B cell (primary cell): ENCODE results near the gene MTO1. TPM values are rescaled to one million over a fixed set of nuclear protein-coding genes. Genes with fewer than 3 reads are reported as not detected.

Source experiments
- ATAC-seq: fragments of 200-7000 bp; cut with Tn5 transposase; one replicate; pipeline ENCODE4 v1.10.0; 2021; ENCODE audit warnings: low read depth, mild to moderate bottlenecking, moderate number of reproducible peaks, moderate library complexity
- CTCF ChIA-PET: fragments of 350-600 bp; sonication (Branson Sonifier 250); formaldehyde crosslinking; loops from one replicate; lab custom pipeline; 2021; ENCODE audit warnings: antibody characterized with exemption, inconsistent platforms; lab: Charles Lee
- POLR2A ChIA-PET: fragments of 350-600 bp; sonication (Branson Sonifier 250); formaldehyde crosslinking; loops from one replicate; lab custom pipeline; 2021; ENCODE audit warnings: antibody characterized with exemption; lab: Charles Lee
- DNase-seq: peaks from one replicate; pipeline ENCODE4 v3.0.0; 2013
- H2AFZ ChIP-seq: 2 replicates; pipeline ENCODE4 v1.6.1; 2012; ENCODE audit warnings: mild to moderate bottlenecking, low read depth, low read length; ENCODE audit not compliant: insufficient read depth, poor library complexity, severe bottlenecking
- H3K27ac ChIP-seq, 2 donors: 1 replicate in 1 of 2; 2 replicates in 1 of 2; pipeline ENCODE4 v1.5.1; 2012 to 2013; ENCODE audit warnings: low read length in 2 of 2, mild to moderate bottlenecking in 2 of 2, moderate library complexity in 1 of 2
- H3K27me3 ChIP-seq, 4 experiments: fragments of 200-600 bp in 1 of 4; sonication (generic) in 1 of 4; replicated peaks in 1 of 4; 1 replicate in 2 of 4; 2 replicates in 2 of 4; pipeline versions ENCODE4 v1.6.1 to v1.7.0; 2013 to 2016; ENCODE audit warnings: low read length in 3 of 4, mild to moderate bottlenecking in 2 of 4, mixed read lengths in 1 of 4, moderate library complexity in 1 of 4; ENCODE audit not compliant: insufficient read depth in 4 of 4, control insufficient read depth in 3 of 4; ENCODE audit errors: control extremely low read depth in 1 of 4
- H3K36me3 ChIP-seq, 2 experiments: replicated peaks in 1 of 2; 1 replicate in 1 of 2; 2 replicates in 1 of 2; pipeline versions ENCODE4 v1.6.1 to v1.7.1; 2013; ENCODE audit warnings: low read length in 1 of 2; ENCODE audit not compliant: insufficient read depth in 2 of 2, control insufficient read depth in 1 of 2; ENCODE audit errors: control extremely low read depth in 1 of 2, extremely low read depth in 1 of 2
- H3K4me1 ChIP-seq, 2 donors: fragments of 200-600 bp in 1 of 2; sonication (generic) in 1 of 2; 1 replicate in 1 of 2; 2 replicates in 1 of 2; pipeline versions ENCODE4 v1.5.1 to v1.6.1; 2013 to 2017; ENCODE audit warnings: low read length in 2 of 2; ENCODE audit not compliant: control insufficient read depth in 2 of 2, insufficient read depth in 2 of 2
- H3K4me2 ChIP-seq: replicated peaks from 2 replicates; pipeline ENCODE3; 2012; ENCODE audit warnings: mild to moderate bottlenecking, low read depth, low read length; ENCODE audit not compliant: poor library complexity, severe bottlenecking
- H3K4me3 ChIP-seq, 5 experiments: fragments of 200-600 bp in 1 of 5; sonication (generic) in 1 of 5; 1 replicate in 3 of 5; 2 replicates in 2 of 5; pipeline versions ENCODE4 v1.5.1 to v1.7.0; 2011 to 2016; ENCODE audit warnings: low read length in 4 of 5, mild to moderate bottlenecking in 4 of 5, low read depth in 2 of 5, control low read depth in 1 of 5, moderate library complexity in 1 of 5; ENCODE audit not compliant: insufficient read depth in 1 of 5; ENCODE audit errors: control extremely low read depth in 1 of 5, extremely low read depth in 1 of 5
- H3K79me2 ChIP-seq: fragments of 200-600 bp; sonication (generic); one replicate; pipeline ENCODE4 v1.6.0; 2016; ENCODE audit warnings: low read length; ENCODE audit not compliant: control insufficient read depth, insufficient read depth
- H3K9ac ChIP-seq: fragments of 200-600 bp; sonication (generic); 2 replicates; pipeline ENCODE4 v1.6.1; 2017; ENCODE audit warnings: mild to moderate bottlenecking, low read length, moderate library complexity
- H3K9me3 ChIP-seq, 3 donors: one replicate each; pipeline versions ENCODE4 v1.6.1 to v1.7.1; 2013; ENCODE audit warnings: low read length in 2 of 3; ENCODE audit not compliant: control insufficient read depth in 2 of 3, insufficient read depth in 1 of 3; ENCODE audit errors: control extremely low read depth in 1 of 3
- H4K20me1 ChIP-seq: 2 replicates; pipeline ENCODE4 v1.6.0; 2012; ENCODE audit warnings: mild to moderate bottlenecking, low read length; ENCODE audit not compliant: insufficient read depth, control insufficient read depth, poor library complexity, severe bottlenecking
- H3K27ac Mint-ChIP-seq: one replicate; pipeline ENCODE4 v1.8.0; 2021; ENCODE audit warnings: mixed read lengths
- H3K27me3 Mint-ChIP-seq: one replicate; pipeline ENCODE4 v1.8.0; 2021; ENCODE audit warnings: mixed read lengths
- H3K4me1 Mint-ChIP-seq: one replicate; pipeline ENCODE4 v1.8.0; 2021; ENCODE audit warnings: mixed read lengths
- H3K4me3 Mint-ChIP-seq: one replicate; pipeline ENCODE4 v1.8.0; 2021; ENCODE audit warnings: mixed read lengths
- H3K9me3 Mint-ChIP-seq: one replicate; pipeline ENCODE4 v1.8.0; 2022; ENCODE audit warnings: mixed read lengths; ENCODE audit not compliant: insufficient read depth
- CTCF ChIP-seq: fragments of 200-600 bp; IDR thresholded peaks from one replicate; pipeline ENCODE4 v1.8.0; 2022; ENCODE audit warnings: antibody characterized with exemption, mild to moderate bottlenecking
- EZH2 ChIP-seq: IDR thresholded peaks from 2 replicates; pipeline ENCODE4 v1.6.1; 2012; ENCODE audit warnings: borderline replicate concordance, low read depth, mild to moderate bottlenecking, moderate library complexity, low read length; ENCODE audit not compliant: insufficient read depth, poor library complexity, severe bottlenecking
- WGBS: methylation state at CpG from one replicate; pipeline ENCODE4 v1.1.5; 2013; ENCODE audit warnings: missing lambda C conversion rate; ENCODE audit not compliant: insufficient coverage; 5-methylcytosine and 5-hydroxymethylcytosine counted together
- intact Hi-C: fragments of 100-400 bp; cut with micrococcal nuclease; formaldehyde crosslinking; loops from one replicate; pipeline ENCODE4 v1.10.0; 2022
- polyA plus RNA-seq: library from polyadenylated mRNA; depleted of rRNA; stranded (reverse); fragments of >200 nt; gene quantifications from 2 replicates; pipeline ENCODE4 v1.2.3, GENCODE V29; 2012
- total RNA-seq, 2 donors: library from RNA; stranded (reverse); fragments of 120-200 nt in 1 of 2; gene quantifications; 1 replicate in 1 of 2; 2 replicates in 1 of 2; pipeline versions ENCODE4 v1.2.3 to v1.2.4, GENCODE V29; 2013 to 2022

Gene MTO1
- total and polyA plus RNA-seq, 2 donors (not counting 1 experiment from before 2014, with no cell fraction given), result 52.1 to 84.4 TPM

- 80% methylated on average over 1 of the region's 3 CpGs for WGBS
- Histone ChIP-seq H2AFZ (no peak overlapping the region), H3K27ac (no peak overlapping the region), H3K4me1 (peaks cover 20 to 26% of the 10 kb centered on the region in 2 donors), H3K9ac (no peak overlapping the region), H3K79me2 (peaks cover 18% of the 10 kb centered on the region), H3K36me3 (no peaks in the 10 kb centered on the region), H3K27me3 (no peaks in the 10 kb centered on the region), H3K4me2 (no peak overlapping the region), H3K9me3 (peaks cover 0 to 4% (median 0%) of the 10 kb centered on the region in 3 donors), H4K20me1 (peaks cover under 1% of the 10 kb centered on the region), H3K4me3 (no peak overlapping the region)
- no peak for ATAC-seq
- H3K4me3 Mint-ChIP-seq, result no peak overlapping the region
- POLR2A ChIA-PET, result interaction anchor here (1.1 kb wide), 1 partner anchor 54 kb away, joined by 3 read pairs; no protein-coding TSS in a partner anchor
- no peak for DNase-seq
- H3K27ac Mint-ChIP-seq, result peak overlapping the region; percentile 20
- TF ChIP-seq CTCF (no peak), EZH2 (no peak)
- no peaks in the 10 kb centered on the region for H3K27me3 Mint-ChIP-seq
- H3K4me1 Mint-ChIP-seq, result peaks cover 26% of the 10 kb centered on the region
- H3K9me3 Mint-ChIP-seq, result no peaks in the 10 kb centered on the region
- intact Hi-C loops, result no loop called here
- CTCF ChIA-PET, result interaction anchor here (2.5 to 3.5 kb wide), 2 partner anchors 60 to 84 kb away, joined by 18 to 21 read pairs; no protein-coding TSS in a partner anchor
Observed at GRCh38 chr6:73525546-73526330, 64.2 kb downstream of the MTO1 start.

- Histone ChIP-seq H3K9me3 (no peaks in the 10 kb centered on the region), H3K9ac (no peak overlapping the region), H4K20me1 (no peaks in the 10 kb centered on the region), H3K4me3 (no peak overlapping the region), H3K4me1 (peaks cover 5 to 6% of the 10 kb centered on the region in 2 donors), H3K4me2 (no peak overlapping the region), H3K27ac (no peak overlapping the region), H3K36me3 (no peaks in the 10 kb centered on the region), H2AFZ (no peak overlapping the region), H3K27me3 (no peaks in the 10 kb centered on the region), H3K79me2 (no peaks in the 10 kb centered on the region)
- H3K4me3 Mint-ChIP-seq, result no peak overlapping the region
- WGBS, result no CpG with 5 or more reads among the region's 7 CpGs
- no peaks in the 10 kb centered on the region for H3K27me3 Mint-ChIP-seq
- DNase-seq (no peak), ATAC-seq (no peak)
- H3K9me3 Mint-ChIP-seq, result no peaks in the 10 kb centered on the region
- ChIA-PET CTCF (interaction anchor here (1.2 kb wide), 1 partner anchor 12 kb away, joined by 3 read pairs; no protein-coding TSS in a partner anchor), POLR2A (no interaction called here)
- intact Hi-C loops, result no loop called here
- TF ChIP-seq EZH2 (no peak), CTCF (no peak)
- H3K4me1 Mint-ChIP-seq, result peaks cover 5% of the 10 kb centered on the region
- no peak overlapping the region for H3K27ac Mint-ChIP-seq
Observed at GRCh38 chr6:73528897-73529296, 67.4 kb downstream of the MTO1 start.
